Adrenal gland (tissue), 12 donors: ENCODE measurements around the gene ZFHX2. TPM values are rescaled to one million over a fixed set of nuclear protein-coding genes. Genes with fewer than 3 reads are reported as not detected.

Experiments
- DNase-seq, 7 donors: peaks; one replicate each; pipeline ENCODE4 v3.0.0-alpha.2; 2019 to 2020
- H3K27ac ChIP-seq, 5 donors: fragments of 200-600 bp; sonication (generic) in 4 of 5; 1 replicate in 3 of 5; 2 replicates in 2 of 5; pipeline versions ENCODE4 v1.5.1 to v1.8.0; 2016 to 2020; ENCODE audit warnings: mild to moderate bottlenecking in 1 of 5
- H3K27me3 ChIP-seq: fragments of 200-600 bp; 2 replicates; pipeline ENCODE4 v1.8.0; 2021
- H3K36me3 ChIP-seq, 2 donors: fragments of 200-600 bp; replicated peaks in 1 of 2; 1 replicate in 1 of 2; 2 replicates in 1 of 2; pipeline versions ENCODE4 v1.5.1 to v1.8.0; 2018 to 2022
- H3K4me1 ChIP-seq, 2 donors: fragments of 200-600 bp; replicated peaks in 1 of 2; 1 replicate in 1 of 2; 2 replicates in 1 of 2; pipeline versions ENCODE4 v1.5.1 to v1.8.0; 2018 to 2021
- H3K4me3 ChIP-seq, 4 donors: fragments of 200-600 bp; sonication (generic) in 3 of 4; one replicate each; pipeline ENCODE4 v1.5.1; 2016 to 2018
- H3K9me3 ChIP-seq, 3 donors: fragments of 200-600 bp; sonication (generic) in 1 of 3; replicated peaks in 1 of 3; 1 replicate in 2 of 3; 2 replicates in 1 of 3; pipeline versions ENCODE4 v1.5.1 to v1.8.0; 2016 to 2021
- POLR2A ChIP-seq, 2 donors: fragments of 450-650 bp; IDR thresholded peaks; one replicate each; pipeline ENCODE4 v1.6.1; 2017; ENCODE audit warnings: antibody characterized with exemption in 2 of 2, mild to moderate bottlenecking in 2 of 2, moderate library complexity in 1 of 2
- WGBS, 4 donors: extraction: QIAGEN DNeasy Blood & Tissue Kit in 2 of 4; methylation state at CpG; one replicate each; pipeline versions ENCODE4 v1.1.5 to v1.1.7; 2013 to 2017; 5-methylcytosine and 5-hydroxymethylcytosine counted together
- intact Hi-C, 2 donors: fragments of 100-400 bp; cut with DNase I; formaldehyde crosslinking; loops; one replicate each; pipeline versions ENCODE4 v1.14.1 to v1.15.0; 2022 to 2023
- polyA plus RNA-seq, 3 donors: library from polyadenylated mRNA; stranded (reverse); fragments of 200-250 nt in 2 of 3; fragments of 350-450 nt in 1 of 3; fragmentation: Illumina TruSeq in 1 of 3; extraction: RNeasy Lipid Tissue Mini Kit (QIAGEN cat#74804) in 1 of 3; gene quantifications; one replicate each; pipeline ENCODE4 v1.2.3, GENCODE V29; 2013 to 2014
- total RNA-seq, 9 donors: library from RNA; depleted of rRNA in 4 of 9; stranded (reverse); fragments of >200 nt in 4 of 9; fragments of 120-200 nt in 1 of 9; fragmentation: NEBNext Ultra II Directional in 1 of 9; extraction: Animal tissue kit (Norgen Biotek cat#: 25700) in 1 of 9; gene quantifications; one replicate each; pipeline versions ENCODE4 v1.1.0 to v1.2.4, GENCODE V29; 2013 to 2023
- TF ChIP-seq, protein P1 (sequence below), 6 experiments: fragments of 450-650 bp in 4 of 6; fragments of 200-600 bp in 2 of 6; sonication (generic) in 1 of 6; IDR thresholded peaks; 1 replicate in 5 of 6; 2 replicates in 1 of 6; pipeline versions ENCODE4 v1.5.1 to v1.8.0; 2016 to 2021; ENCODE audit warnings: antibody characterized with exemption in 6 of 6, mild to moderate bottlenecking in 2 of 6, moderate library complexity in 1 of 6
- donor health status: healthy with polysubstance abuse.
- donor health status: Bipolar disorder and iron deficiency.
- donor health status: DM: yes; HTN: yes; CAD: no.
- donor health status: DM: no; HTN: no; CAD: no.
- donor health status: DM: no; HTN: no; CAD: no.
- donor health status: DM: yes; HTN: yes; CAD: no.

The ZFHX2 gene
- total and polyA plus RNA-seq, 12 donors, result 0.54 to 9.7 (median 2.3) TPM

DNA sequence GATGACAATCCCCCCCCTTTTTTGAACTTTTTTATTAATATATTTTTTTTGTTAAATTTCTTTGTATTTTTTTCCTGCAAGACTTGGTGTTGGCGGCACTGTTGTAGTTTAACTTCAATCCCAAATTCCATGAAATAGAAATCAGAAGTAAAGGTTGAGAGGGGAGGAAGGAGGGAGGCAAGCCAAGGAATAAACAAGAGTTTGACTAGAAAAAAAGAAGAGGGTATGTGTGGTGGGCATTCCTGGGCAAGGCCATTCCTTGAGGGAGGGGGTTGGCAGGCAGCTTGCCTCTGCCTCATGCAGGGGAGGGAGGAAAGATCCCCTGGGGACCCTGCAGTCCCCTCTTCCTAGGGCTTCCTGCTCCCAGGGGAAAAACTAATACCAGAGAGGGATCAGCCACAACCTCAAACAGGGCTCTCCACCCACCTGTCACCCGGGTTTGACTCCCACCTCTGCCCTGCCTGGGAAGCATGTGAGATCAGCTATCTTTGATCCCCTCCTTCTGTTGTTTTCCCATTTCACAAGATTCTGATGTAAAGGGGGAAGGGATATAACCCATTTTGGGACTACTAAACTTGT, 16.5 kb upstream of the ZFHX2 start:
- Histone ChIP-seq H3K27ac (peak overlapping the region in 3 of 5 donors; percentile 66 to 80 (median 73)), H3K36me3 (peaks cover 0 to 12% of the 10 kb centered on the region in 2 donors), H3K4me3 (peak overlapping the region in 2 of 4 donors; percentile 61 to 69), H3K4me1 (peaks cover 1 to 12% of the 10 kb centered on the region in 2 donors), H3K9me3 (no peaks in the 10 kb centered on the region), H3K27me3 (no peaks in the 10 kb centered on the region)
- TF ChIP-seq, protein P1, sequence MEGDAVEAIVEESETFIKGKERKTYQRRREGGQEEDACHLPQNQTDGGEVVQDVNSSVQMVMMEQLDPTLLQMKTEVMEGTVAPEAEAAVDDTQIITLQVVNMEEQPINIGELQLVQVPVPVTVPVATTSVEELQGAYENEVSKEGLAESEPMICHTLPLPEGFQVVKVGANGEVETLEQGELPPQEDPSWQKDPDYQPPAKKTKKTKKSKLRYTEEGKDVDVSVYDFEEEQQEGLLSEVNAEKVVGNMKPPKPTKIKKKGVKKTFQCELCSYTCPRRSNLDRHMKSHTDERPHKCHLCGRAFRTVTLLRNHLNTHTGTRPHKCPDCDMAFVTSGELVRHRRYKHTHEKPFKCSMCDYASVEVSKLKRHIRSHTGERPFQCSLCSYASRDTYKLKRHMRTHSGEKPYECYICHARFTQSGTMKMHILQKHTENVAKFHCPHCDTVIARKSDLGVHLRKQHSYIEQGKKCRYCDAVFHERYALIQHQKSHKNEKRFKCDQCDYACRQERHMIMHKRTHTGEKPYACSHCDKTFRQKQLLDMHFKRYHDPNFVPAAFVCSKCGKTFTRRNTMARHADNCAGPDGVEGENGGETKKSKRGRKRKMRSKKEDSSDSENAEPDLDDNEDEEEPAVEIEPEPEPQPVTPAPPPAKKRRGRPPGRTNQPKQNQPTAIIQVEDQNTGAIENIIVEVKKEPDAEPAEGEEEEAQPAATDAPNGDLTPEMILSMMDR (IDR thresholded peaks at IDR 0.05), result no peak
- TF ChIP-seq POLR2A (IDR thresholded peaks at IDR 0.05), result no peak
- peak in 1 of 7 donors; percentile 10 for DNase-seq
- 78 to 88% (median 83%) methylated on average over 2 of the region's 2 CpGs for WGBS, 4 donors
- intact Hi-C loops, result loop anchor here (10.0 kb wide), 2 partner anchors 233 to 243 kb away; partner anchors contain the start of gene PABPN1 (in 1 of the 2)

DNA sequence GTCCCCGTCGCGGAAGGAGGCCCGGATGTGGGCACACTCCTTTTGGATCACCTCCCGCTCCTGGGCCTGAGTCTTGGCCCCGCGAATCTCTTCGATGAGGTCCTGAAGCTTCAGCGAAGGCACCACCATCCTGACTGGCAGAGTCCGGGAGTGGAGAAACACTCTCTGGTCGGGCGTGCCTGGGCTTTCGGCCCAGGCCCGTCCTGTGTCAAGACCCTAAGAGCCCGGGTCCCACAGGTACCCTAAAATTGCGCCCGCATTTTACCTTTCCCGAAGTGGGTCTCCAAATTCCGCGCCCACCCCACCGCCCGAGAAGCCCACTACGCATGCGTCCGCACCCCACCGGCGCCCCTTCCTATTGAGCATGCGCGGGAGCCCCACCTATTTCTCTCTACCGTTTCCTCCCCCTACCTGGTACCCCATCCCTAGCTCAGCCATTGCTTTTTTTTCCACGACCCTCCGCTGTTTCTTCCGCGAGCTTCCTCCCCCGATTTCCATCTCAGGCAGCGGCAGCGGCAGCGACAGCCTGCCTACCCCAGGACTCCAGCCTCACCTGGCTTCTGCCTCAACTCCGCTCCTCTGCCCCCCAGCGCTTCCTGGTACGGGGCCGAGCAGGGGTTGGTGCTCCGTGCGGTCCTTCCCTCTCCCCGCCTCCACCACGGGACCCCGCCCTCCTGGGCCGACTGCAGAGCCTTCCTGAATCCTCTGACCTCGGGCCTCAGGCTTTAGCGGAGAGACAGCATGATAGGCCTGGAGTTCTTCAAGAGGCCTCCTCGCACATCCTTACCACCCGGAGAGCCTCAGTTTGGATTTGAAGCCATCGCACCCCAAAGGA, 15.8 kb upstream of the ZFHX2 start, which contains the start of gene AP1G2:
Gene AP1G2, minus strand, starts transcription at position 606 of the 835 bp plus-strand sequence. Its CDS starts 477 bp downstream, at position 129.
- intact Hi-C loops, result loop anchor here (10.0 kb wide), 2 partner anchors 233 to 243 kb away; partner anchors contain the start of gene PABPN1 (in 1 of the 2)
- WGBS, 4 donors, result 1 to 2% (median 1%) methylated on average over 39 to 53 of the region's 53 CpGs
- no peaks in the 10 kb centered on the region for H3K9me3 ChIP-seq

DNA sequence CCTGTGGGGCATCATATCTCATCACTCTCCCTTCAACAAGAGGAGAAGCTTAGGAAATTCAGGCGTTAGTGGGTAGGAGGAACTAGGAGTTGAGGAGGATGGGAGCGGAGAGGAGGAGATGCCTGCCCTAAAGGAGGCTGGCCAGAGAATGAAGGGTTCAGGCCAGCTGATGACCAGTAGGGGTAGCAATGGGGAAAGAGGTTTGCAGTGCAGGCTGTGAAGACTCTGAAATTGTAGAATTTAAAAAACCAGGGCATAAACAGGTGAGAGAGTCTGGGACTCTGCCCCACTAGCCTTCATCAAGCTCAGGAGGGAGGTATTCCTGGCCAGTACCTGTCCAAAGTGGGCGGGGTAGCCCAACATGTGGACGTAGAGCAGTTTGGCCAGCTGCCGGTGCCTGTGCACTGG, 15.2 kb upstream of the ZFHX2 start:
- H3K4me1 ChIP-seq, result peaks cover 0 to 16% of the 10 kb centered on the region in 2 donors
- H3K27ac ChIP-seq, result peak overlapping the region in 3 of 5 donors; percentile 66 to 80 (median 73)
- no peak for DNase-seq
- intact Hi-C loops, result loop anchor here (10.0 kb wide), 2 partner anchors 232 to 242 kb away; partner anchors contain the start of gene PABPN1 (in 1 of the 2)
- peaks cover 0 to 19% of the 10 kb centered on the region in 2 donors for H3K36me3 ChIP-seq
- 12 to 19% (median 18%) methylated on average over 5 of the region's 5 CpGs for WGBS, 4 donors
- no peak for TF ChIP-seq POLR2A (IDR thresholded peaks at IDR 0.05)
- TF ChIP-seq, protein P1 (IDR thresholded peaks at IDR 0.05), result peak in 2 of 6 experiments; percentile 8 to 21
- no peaks in the 10 kb centered on the region for H3K27me3 ChIP-seq
- peak overlapping the region in 2 of 4 donors; percentile 61 to 69 for H3K4me3 ChIP-seq
- no peaks in the 10 kb centered on the region for H3K9me3 ChIP-seq

More for the DNA sequence above, 15.8 kb upstream of the ZFHX2 start, which contains the start of gene AP1G2:
- peak; percentile 87 to 93 (median 91) for DNase-seq
- Histone ChIP-seq H3K27me3 (no peaks in the 10 kb centered on the region), H3K27ac (peak within 1 kb of the TSS in 3 of 5 donors; percentile 66 to 80 (median 73)), H3K4me3 (peak within 1 kb of the TSS in 3 of 4 donors; percentile 41 to 69 (median 61)), H3K4me1 (peaks cover 0 to 16% of the 10 kb centered on the region in 2 donors), H3K36me3 (peaks cover 0 to 13% of the 10 kb centered on the region in 2 donors)
- TF ChIP-seq, protein P1 (IDR thresholded peaks at IDR 0.05), result no peak
- peak in 1 of 2 donors; percentile 22 for TF ChIP-seq POLR2A (IDR thresholded peaks at IDR 0.05)
